Endothelial cell (in vitro differentiated cells): ENCODE measurements around the gene F13A1. TPM values are rescaled to one million over a fixed set of nuclear protein-coding genes. Genes with fewer than 3 reads are reported as not detected.

Source experiments
- DNase-seq: peaks from one replicate; pipeline ENCODE4 v3.0.0; 2021; ENCODE audit warnings: low spot score
- H3K27ac Mint-ChIP-seq: one replicate; pipeline ENCODE4 v1.8.0; 2021; ENCODE audit warnings: mixed read lengths, inconsistent platforms; ENCODE audit not compliant: unreplicated experiment
- H3K27me3 Mint-ChIP-seq: one replicate; pipeline ENCODE4 v1.8.0; 2021; ENCODE audit warnings: mild to moderate bottlenecking, moderate library complexity, mixed read lengths, inconsistent platforms; ENCODE audit not compliant: unreplicated experiment
- H3K36me3 Mint-ChIP-seq: one replicate; pipeline ENCODE4 v1.8.0; 2021; ENCODE audit warnings: mild to moderate bottlenecking, low read depth, mixed read lengths, inconsistent platforms; ENCODE audit not compliant: unreplicated experiment
- H3K4me1 Mint-ChIP-seq: one replicate; pipeline ENCODE4 v1.8.0; 2021; ENCODE audit warnings: mild to moderate bottlenecking, mixed read lengths, inconsistent platforms; ENCODE audit not compliant: unreplicated experiment
- H3K4me3 Mint-ChIP-seq: one replicate; pipeline ENCODE4 v1.8.0; 2021; ENCODE audit warnings: mild to moderate bottlenecking, mixed read lengths, inconsistent platforms; ENCODE audit not compliant: unreplicated experiment
- H3K9me3 Mint-ChIP-seq: one replicate; pipeline ENCODE4 v1.8.0; 2021; ENCODE audit warnings: mixed read lengths, inconsistent platforms; ENCODE audit not compliant: unreplicated experiment
- CTCF ChIP-seq: fragments of 200-600 bp; sonication (generic); IDR thresholded peaks from one replicate; pipeline ENCODE4 v1.5.0; 2021; ENCODE audit warnings: antibody characterized with exemption; ENCODE audit not compliant: unreplicated experiment
- total RNA-seq: library from RNA; stranded (reverse); fragmentation: NEBNext Ultra II Directional; extraction: Animal tissue kit (Norgen Biotek cat#: 25700); gene quantifications from one replicate; pipeline ENCODE4 v1.2.1, GENCODE V29; 2021; ENCODE audit not compliant: unreplicated experiment

Gene F13A1
- total RNA-seq, 1 donor from 2014 or later = not detected

GRCh38 chr6:6362056-6362840 lies 41.8 kb upstream of the F13A1 start:
- no peaks in the 10 kb centered on the region for H3K36me3 Mint-ChIP-seq
- no peak overlapping the region for H3K4me3 Mint-ChIP-seq
- no peaks in the 10 kb centered on the region for H3K9me3 Mint-ChIP-seq
- H3K4me1 Mint-ChIP-seq = no peaks in the 10 kb centered on the region
- no peak for DNase-seq
- TF ChIP-seq CTCF = no peak
- no peak overlapping the region for H3K27ac Mint-ChIP-seq
- H3K27me3 Mint-ChIP-seq = no peaks in the 10 kb centered on the region

GRCh38 chr6:6357530-6357929 lies 37.1 kb upstream of the F13A1 start:
- H3K27ac Mint-ChIP-seq = no peak overlapping the region
- no peak for TF ChIP-seq CTCF
- no peaks in the 10 kb centered on the region for H3K36me3 Mint-ChIP-seq
- no peaks in the 10 kb centered on the region for H3K9me3 Mint-ChIP-seq
- no peaks in the 10 kb centered on the region for H3K27me3 Mint-ChIP-seq
- no peak for DNase-seq
- no peak overlapping the region for H3K4me3 Mint-ChIP-seq
- H3K4me1 Mint-ChIP-seq = no peaks in the 10 kb centered on the region

- no peak for DNase-seq
- H3K9me3 Mint-ChIP-seq = no peaks in the 10 kb centered on the region
- no peak for TF ChIP-seq CTCF
- H3K36me3 Mint-ChIP-seq = no peaks in the 10 kb centered on the region
- no peak overlapping the region for H3K4me3 Mint-ChIP-seq
- H3K27ac Mint-ChIP-seq = no peak overlapping the region
- H3K27me3 Mint-ChIP-seq = no peaks in the 10 kb centered on the region
- H3K4me1 Mint-ChIP-seq = no peaks in the 10 kb centered on the region
Observed at GRCh38 chr6:6357032-6357431, 36.6 kb upstream of the F13A1 start.

GRCh38 chr6:6352772-6353171 lies 32.3 kb upstream of the F13A1 start:
- DNase-seq = no peak
- Mint-ChIP-seq H3K9me3 (no peaks in the 10 kb centered on the region), H3K27me3 (no peaks in the 10 kb centered on the region), H3K27ac (no peak overlapping the region), H3K4me1 (no peaks in the 10 kb centered on the region), H3K36me3 (no peaks in the 10 kb centered on the region), H3K4me3 (no peak overlapping the region)
- TF ChIP-seq CTCF = no peak

GRCh38 chr6:6351511-6352025 lies 31.1 kb upstream of the F13A1 start:
- no peak for DNase-seq
- TF ChIP-seq CTCF = no peak
- Mint-ChIP-seq H3K4me3 (no peak overlapping the region), H3K27ac (no peak overlapping the region), H3K36me3 (no peaks in the 10 kb centered on the region), H3K27me3 (no peaks in the 10 kb centered on the region), H3K4me1 (no peaks in the 10 kb centered on the region), H3K9me3 (no peaks in the 10 kb centered on the region)
